ENCODE data around the gene LRRK2.
"Not testable (repeated sequence)": the region's sequence is repeated elsewhere in the genome, so short reads cannot be mapped to it uniquely, and the experiment has no call there.

Gene LRRK2

DNA sequence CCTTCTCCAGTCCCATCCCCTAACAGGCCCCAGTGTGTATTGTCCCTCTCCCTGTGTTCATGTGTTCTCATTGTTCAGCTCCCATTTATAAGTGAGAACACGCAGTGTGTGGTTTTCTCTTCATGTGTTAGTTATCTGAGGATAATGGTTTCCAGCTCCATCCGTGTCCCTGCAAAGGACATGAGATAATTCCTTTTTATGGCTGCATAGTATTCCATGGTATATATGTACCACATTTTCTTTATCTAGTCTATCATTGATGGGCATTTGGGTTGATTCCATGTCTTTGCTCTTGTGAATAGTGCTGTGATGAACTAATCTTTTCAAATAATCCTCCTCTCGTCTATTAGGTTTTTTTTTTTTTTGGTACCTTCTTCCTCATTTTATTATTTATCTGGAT is 25.9 kb downstream of the LRRK2 start:
- DNase-seq, result not testable (repeated sequence)

DNA sequence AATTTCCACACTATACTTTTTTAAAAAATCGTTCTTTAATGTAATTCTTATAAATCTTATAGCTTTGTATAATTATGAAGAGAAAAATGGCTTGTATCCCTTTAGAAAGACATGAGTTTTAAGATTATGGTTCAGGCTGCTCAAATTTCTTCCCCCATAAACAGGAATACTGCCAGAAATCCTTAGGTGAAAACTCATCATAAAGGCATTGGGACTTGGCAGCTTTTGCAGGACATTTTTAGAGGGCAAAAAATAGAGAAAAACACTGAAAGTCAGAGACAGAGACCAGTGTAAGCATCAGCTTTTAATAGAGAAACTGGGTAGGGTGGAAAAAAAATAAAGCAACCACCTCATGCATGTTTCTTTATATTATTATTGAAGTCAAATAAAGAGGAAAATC is 29.1 kb downstream of the LRRK2 start:
- no peak for DNase-seq

DNA sequence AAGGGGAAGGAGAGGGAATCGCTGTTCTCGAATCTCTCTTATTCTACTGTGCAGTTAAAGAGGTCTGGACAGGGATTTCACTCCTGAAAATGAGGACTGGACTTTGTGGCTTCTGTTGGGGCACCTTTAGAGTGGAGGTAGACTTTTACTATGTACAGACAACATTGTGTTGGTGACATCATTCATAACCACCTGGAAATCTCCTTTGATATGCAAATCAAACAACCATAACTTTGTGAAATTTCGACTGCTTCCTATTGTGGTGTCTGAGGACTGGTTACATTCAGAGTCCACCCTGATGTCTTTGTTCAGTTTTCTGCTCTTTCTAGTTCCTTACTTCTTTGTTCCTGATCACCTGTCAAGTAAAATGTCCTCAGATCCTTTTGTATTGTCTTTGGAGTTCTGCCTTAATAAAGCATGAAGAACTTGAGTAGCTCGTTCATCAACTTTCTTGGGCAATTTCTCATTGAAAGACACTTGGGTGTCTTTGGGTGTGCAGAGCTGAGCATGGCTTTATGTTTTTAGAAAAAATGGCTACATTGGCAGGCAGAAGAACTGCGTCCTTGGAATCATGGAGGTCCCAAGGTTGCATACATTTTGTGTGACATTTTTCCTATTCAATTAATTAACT is 29.8 kb downstream of the LRRK2 start:
- no peak for DNase-seq

DNA sequence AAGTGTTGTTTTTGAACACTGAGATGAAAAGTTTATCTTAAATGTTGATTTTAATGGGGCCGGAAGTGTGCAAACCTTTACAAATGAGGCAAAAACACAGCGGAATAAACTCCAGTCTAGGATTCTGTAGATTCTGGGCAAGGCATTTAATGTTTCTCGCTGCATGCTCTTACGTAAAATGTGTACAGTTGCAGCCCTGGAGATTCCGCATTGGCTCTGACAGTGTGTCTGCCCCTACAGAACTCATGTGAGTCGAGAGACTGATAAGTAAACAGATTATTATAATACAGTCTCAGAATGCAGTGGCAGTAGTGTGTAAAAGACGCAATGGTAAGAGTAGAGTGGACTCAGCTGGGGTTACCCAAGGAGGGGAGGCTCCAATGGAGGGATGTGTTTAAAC is 33.6 kb downstream of the LRRK2 start:
- no peak for DNase-seq

DNA sequence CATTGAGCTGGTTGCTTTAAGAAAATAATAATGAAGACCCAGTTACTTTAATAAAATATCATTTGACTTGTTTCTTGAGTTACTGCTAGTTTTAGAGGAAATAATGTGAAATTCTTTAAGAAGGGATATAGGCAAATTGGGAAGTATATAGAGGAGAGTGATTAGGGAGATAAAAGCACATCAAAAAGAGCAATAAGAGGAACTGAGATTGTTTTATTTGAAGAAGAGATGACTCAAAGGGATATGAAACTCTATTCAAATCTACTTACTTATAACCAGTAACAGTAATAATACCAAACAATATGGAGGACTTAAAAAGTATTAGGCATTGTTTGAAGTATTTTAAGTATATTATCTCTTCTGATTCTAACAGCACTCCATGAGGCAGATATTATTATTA is 37.1 kb downstream of the LRRK2 start:
- DNase-seq, result no peak

DNA sequence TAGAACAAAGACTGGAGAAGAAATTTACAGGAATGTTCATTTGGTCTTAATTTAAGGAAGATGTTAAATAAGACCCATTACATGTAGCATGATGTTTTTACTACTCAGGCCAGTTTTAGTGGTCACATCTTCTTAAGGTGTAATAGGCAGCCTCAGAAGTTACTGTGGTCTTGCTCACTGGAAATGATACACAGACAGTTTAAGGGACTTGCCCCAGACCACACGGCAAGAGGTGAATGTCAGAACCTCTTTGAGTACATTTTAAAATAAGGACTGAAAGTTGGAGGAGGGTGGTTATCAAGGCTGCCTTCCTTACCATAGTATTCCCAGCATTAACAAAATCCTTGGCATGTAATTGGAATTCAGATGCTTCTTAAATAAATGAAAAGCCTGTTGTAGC is 37.9 kb downstream of the LRRK2 start:
- DNase-seq, result no peak

DNA sequence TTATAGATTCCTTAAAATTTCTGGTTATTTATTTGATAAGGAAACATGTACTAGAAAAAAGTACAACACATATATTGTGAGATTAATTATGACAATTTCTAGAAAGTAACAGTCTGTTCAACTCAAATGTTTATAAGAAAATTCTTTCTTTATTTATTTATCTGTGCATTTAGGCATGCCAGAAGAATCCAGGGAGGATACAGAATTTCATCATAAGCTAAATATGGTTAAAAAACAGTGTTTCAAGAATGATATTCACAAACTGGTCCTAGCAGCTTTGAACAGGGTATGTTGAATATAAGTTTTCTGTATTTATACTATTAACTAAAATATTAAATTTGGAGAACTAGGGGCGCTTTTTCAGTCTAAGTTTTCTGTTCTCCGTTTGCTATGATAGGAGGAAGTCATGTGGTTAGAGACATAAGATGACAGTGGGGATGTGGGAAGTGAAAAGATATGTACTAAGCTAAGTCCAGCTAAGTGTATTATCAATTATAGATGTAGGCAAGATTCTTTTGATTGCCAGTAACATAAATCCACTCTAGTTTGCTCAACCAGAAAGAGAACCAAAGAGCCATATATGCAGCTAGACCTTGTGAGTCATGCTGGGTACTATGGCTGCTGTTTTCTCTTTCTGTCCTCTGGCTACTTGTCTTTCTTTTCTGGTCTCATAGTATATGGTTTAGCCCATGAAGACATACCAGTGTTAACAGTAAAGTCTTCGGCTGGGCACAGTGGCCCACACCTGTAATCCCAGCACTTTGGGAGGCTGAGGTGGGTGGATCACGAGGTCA is 39.0 kb downstream of the LRRK2 start:
- no peak for DNase-seq

DNA sequence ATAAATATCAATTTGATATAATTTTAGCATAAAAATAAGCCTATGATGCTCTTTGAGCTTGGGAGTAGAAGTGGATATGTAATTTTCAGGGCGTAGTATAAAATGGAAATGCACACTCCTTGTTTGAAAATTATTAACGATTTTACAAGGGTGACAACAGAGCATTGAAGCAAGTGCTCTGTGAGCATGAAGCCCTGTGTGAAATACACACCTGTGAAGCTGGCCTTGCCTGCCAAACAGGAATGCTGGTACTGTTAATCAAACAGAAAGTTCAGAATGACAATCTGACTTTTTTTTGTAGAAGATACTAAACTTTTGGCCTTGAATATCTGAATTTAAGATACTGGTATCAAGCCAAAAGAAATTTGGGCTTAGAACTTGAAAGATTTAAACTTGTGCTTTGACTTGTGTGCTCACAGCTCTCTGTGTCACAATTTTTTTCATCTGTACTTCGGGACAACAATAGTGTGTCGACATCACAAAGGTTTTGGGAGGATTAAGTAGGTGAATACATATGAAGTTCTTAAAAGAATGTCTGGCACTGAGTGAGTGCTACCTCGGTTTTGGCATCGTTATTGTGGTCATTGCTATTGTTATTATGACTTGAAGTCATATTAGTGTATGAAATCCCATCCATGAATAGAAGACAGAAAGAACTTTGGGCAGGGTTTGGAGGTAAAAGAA is 47.3 kb downstream of the LRRK2 start:
- no peak for DNase-seq

DNA sequence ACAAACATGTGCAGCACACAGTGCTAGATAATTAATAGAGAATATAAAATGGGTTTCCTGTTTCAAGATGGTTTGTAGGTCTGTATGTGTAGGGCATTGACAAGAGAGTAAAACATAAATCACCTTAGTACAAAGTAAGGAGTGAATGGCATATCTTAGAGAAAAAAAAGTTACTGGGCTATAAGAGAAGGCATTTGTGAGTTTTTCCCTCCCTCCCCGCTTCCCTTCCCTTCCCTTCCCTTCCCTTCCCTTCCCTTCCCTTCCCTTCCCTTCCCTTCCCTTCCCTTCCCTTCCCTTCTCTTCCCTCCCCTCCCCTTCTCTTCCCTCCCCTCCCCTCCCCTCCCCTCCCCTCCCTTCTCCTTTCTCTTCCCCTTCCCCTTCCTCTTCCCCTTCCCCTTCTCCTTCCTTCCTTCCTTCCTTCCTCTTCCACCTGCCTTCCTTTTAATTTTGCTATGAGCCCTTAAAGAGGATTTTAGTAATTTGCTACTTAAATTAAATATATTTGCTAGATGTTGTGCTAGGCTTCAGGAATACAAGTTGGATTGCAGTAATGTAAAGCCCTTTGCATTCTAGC is 57.1 kb downstream of the LRRK2 start:
- no peak for DNase-seq

DNA sequence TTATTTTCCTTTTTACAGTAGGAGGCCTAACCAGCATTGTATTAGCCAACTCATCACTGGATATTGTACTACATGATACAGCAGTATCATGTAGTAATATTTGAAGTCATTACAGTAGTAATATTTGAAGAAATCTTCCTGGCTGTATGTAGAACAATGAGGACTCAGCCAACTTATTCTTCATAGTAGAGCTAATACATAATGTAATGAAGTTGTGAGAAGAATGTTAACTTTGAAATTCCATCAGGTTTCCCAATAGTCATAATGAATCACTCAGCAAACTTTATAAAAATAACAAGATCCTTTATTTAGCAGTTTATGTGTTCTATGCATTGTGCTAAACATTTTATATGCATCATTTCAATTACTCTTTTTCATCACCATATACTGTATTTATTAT is 61.8 kb downstream of the LRRK2 start:
- DNase-seq, result no peak

DNA sequence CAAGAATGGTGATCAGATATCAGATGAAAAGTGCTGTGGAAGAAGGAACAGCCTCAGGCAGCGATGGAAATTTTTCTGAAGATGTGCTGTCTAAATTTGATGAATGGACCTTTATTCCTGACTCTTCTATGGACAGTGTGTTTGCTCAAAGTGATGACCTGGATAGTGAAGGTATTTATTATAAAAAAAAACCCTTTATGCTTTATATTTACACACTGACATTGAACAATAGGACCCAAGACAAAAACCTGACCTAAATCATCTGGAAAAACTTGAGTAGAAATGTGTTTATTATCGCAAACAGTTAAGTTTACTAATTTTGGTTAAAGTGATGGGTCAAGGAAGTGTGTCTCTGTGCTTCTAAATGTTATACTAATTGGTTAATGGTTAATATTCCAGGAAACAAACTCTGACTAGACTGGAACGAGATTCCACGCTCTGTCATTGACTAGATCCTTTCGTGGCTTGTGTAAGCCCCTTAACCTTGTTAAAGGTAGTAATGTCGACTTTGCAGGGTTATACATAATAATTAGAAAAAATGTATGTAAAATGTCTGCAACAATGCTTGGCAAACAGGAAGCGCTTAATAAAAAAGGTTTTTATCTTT is 62.7 kb downstream of the LRRK2 start:
- DNase-seq, result no peak

DNA sequence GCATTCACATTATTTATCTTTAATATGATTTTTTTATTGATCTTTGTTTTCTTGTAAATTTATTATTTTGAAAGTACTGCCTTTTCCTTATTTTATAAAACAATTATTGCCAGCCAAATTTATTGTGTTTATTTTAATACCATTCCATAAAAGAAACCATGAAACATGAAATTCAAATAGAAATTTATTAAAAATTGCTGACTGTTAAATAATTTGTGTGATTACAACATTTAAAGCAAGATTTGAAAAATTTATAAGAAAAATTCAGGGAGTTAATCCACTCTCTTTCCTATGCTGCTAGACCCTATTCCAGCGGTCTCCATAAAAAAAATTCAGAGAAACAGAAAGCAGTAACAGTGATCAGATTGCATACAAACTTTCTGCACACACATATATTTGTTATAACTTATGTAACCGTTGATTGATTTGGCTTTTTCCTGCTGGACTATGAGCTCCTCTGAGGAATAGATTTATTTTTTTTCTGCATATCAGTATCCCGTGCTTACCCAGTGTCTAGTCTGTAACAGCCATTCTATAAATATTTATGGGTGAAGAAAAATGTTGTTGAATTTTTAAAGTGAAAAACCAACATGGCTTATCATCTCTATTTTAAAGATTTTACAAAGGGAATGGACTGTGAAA is 68.1 kb downstream of the LRRK2 start:
- no peak for DNase-seq

DNA sequence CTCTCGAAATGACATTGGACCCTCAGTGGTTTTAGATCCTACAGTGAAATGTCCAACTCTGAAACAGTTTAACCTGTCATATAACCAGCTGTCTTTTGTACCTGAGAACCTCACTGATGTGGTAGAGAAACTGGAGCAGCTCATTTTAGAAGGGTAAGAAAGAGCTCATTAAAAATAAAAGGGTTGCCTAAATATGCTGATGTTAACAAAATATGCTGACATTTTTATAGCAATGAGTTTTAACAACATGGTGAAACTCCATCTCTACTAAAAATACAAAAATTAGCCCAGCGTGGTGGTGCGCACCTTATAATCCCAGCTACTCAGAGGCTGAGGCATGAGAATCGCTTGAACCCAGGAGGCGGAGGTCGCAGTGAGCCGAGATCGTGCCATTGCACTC is 73.5 kb downstream of the LRRK2 start:
- DNase-seq, result no peak

DNA sequence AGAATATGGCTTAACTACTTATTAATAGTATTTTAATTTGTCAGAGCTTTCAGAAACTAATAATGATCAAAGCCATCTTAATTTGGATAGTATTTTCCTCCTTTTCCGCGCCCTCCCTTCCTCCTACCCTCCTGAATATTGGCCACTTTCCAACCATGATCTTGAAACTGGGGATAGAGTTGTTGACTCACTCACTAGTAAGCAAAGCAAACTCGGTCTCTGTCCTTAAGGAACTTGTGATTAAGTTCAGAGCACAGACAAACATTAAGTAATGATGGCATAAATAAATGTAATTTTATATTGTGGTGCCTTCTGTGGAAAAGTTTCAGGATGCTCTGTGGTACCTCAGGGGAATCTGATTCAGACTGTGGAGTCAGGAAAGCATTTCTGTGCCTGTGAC is 75.7 kb downstream of the LRRK2 start:
- DNase-seq, result no peak

DNA sequence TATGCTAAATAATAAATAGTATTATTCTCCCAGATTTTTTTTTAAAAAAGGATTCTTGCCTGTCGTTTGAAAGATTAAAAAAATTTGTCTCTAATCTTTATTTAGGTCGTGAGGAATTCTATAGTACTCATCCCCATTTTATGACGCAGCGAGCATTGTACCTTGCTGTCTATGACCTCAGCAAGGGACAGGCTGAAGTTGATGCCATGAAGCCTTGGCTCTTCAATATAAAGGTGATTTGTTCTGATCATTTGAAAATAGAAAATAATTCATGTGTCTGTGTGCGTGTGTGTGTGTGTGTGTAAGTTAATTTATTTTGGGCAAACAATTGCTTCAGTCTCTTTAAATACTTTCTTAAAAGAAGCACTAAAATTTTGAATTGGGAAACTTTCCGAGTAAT is 84.2 kb downstream of the LRRK2 start:
- DNase-seq, result no peak

DNA sequence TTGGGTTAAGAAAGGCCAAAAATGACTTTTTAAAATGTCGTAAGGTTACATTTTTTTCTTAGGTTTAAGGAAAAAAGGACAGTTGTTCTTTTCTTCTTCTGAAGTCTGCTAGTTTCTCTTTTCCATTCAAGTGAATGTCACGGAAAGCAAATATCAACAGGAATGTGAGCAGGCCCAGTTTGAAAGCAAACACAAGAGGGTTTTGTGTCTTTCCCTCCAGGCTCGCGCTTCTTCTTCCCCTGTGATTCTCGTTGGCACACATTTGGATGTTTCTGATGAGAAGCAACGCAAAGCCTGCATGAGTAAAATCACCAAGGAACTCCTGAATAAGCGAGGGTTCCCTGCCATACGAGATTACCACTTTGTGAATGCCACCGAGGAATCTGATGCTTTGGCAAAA is 85.4 kb downstream of the LRRK2 start:
- DNase-seq, result no peak

DNA sequence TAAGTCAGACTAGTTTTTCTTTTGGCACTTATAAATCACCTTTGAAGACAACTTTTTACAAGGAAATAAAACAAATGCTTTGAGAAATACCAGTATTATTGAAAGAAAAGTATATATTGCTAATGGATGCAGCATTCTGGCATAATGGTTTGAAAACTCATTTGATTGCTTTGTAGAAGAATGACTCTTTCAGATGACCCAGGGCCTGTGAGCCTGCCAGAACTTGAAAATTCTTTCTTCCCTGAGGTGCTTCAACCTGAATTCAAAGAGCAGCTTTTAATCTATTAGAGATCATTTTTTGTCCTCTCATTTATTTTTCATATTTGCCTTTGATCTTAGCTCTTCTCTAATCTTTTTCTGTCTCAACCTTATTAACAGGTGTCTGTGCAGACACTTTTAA is 87.4 kb downstream of the LRRK2 start:
- no peak for DNase-seq

DNA sequence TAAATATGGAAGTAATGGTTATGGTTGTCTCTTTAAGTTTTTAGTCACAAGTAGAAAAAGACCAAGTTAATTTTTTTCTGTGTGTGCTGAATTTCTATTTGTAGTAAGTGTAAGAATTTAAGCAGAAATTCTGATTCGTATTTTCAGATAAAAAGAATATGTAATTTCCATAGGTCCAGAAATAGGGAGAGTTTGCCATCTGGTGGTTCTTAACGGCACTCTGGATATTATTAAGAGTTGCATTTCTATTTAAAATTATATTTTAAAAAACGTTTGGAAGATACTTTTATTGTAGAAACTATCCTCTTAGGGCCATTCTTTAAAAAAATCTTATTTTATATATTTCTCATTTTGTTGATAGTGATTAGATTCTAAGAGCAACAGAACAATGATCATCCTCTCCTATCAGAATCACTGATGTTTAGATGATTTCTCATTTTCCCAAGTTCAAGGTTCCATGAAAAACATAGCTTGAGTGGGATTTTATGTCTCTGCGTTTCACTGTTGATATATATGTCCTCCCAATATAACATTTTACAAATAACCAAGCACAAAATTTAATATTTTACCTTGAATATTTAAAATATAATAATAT is 88.3 kb downstream of the LRRK2 start:
- DNase-seq, result no peak

DNA sequence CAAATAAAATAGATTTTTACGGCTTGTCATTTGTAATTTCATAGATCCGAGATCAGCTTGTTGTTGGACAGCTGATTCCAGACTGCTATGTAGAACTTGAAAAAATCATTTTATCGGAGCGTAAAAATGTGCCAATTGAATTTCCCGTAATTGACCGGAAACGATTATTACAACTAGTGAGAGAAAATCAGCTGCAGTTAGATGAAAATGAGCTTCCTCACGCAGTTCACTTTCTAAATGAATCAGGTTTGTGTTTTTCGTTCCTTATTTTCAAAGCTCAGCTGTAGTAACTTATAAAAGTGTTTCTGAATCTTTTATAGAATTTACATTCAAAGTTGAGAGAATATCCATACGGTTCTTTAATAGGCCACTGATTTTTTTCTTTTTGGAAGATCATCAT is 89.1 kb downstream of the LRRK2 start:
- DNase-seq, result no peak

DNA sequence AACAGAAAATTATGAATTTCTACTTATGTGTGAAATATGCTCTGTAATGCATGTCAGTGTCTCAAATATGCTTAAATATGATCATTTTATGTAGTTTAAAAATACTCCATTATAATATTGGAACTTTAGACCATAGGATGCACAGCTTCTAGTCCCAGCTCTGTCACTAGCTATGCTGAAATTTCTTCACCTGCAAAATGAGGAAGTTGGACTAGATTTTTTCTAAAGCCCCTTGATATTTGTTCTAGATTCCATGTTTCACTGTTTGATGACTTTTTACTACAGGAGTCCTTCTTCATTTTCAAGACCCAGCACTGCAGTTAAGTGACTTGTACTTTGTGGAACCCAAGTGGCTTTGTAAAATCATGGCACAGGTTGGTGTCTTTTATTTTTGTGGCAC is 90.1 kb downstream of the LRRK2 start:
- DNase-seq, result no peak

DNA sequence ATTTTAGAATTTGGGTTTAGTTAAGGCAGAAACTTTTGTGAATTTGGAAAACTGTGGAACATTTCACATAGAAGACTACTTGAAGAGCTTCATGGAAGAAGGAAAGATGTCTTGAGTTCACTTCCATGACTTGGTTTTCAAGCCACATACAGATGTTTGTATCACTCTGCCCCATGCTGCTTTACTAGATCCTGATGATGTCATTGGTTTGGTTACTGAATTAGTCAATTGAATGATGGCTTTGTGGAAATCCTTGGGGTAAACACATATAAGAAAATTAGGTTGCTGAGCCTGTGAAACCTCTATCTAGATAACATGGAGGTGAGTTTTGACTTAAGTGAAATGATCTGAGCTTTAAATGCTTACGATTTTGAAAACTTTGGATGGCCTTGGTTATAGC is 90.6 kb downstream of the LRRK2 start:
- no peak for DNase-seq

DNA sequence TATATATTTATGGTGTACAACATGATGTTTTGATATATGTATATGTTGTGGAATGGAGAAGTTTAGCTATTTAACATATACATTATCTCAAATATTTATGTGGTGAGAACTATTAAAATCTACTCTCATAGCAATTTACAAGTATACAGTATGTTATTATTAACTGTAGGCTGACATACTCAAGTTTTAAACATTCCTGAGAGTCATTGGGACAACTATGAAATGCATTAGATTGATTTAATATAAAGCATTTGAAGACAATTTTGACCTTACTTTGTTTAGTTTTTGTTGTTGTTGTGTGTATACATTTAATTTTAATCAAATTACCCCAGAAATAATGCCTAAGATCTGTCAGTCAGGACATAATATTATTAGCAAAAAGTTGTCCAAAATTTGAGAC is 99.5 kb downstream of the LRRK2 start:
- DNase-seq, result no peak

All from T-helper 2 cell (primary cell).